NCI-H510A treated with DMSO at 0.1 percent for 48 hours (cell line): ENCODE results near the gene CDH23.
A peak's percentile ranks its signal among the peaks of the same experiment; 100 is the strongest.
"Not testable (repeated sequence)": the region's sequence is repeated elsewhere in the genome, so short reads cannot be mapped to it uniquely, and the experiment has no call there.

Experiments used
- DNase-seq: peaks from one replicate; lab custom pipeline; 2025; lab: John Stamatoyannopoulos, UW

The CDH23 gene

GRCh38 chr10:71396711-71397295 lies at the start of gene CDH23:
CDH23 (plus strand) TSS chr10:71396920; CDS start chr10:71439832, 42,912 bp downstream.
- peak; percentile 61 for DNase-seq

- peak; percentile 47 for DNase-seq
Measured at GRCh38 chr10:71347587-71348395, 48.9 kb upstream of the CDH23 start.

GRCh38 chr10:71348850-71349249 lies 47.9 kb upstream of the CDH23 start:
- no peak for DNase-seq

- no peak for DNase-seq
Measured at GRCh38 chr10:71349406-71349805, 47.3 kb upstream of the CDH23 start.

GRCh38 chr10:71351087-71351486 lies 45.6 kb upstream of the CDH23 start:
- no peak for DNase-seq

- DNase-seq, result no peak
Measured at GRCh38 chr10:71351628-71352319, 44.9 kb upstream of the CDH23 start.

GRCh38 chr10:71353639-71354038 lies 43.1 kb upstream of the CDH23 start:
- DNase-seq, result no peak

- DNase-seq, result no peak
Measured at GRCh38 chr10:71354776-71355175, 41.9 kb upstream of the CDH23 start.

GRCh38 chr10:71355886-71356285 lies 40.8 kb upstream of the CDH23 start:
- no peak for DNase-seq

GRCh38 chr10:71357792-71358265 lies 38.9 kb upstream of the CDH23 start:
- DNase-seq, result no peak

- no peak for DNase-seq
Measured at GRCh38 chr10:71358277-71358676, 38.4 kb upstream of the CDH23 start.

GRCh38 chr10:71358906-71359305 lies 37.8 kb upstream of the CDH23 start:
- not testable (repeated sequence) for DNase-seq

GRCh38 chr10:71359364-71360046 lies 37.2 kb upstream of the CDH23 start:
- DNase-seq, result no peak

- DNase-seq, result no peak
Measured at GRCh38 chr10:71360735-71361134, 36.0 kb upstream of the CDH23 start.

- no peak for DNase-seq
Measured at GRCh38 chr10:71361581-71361980, 35.1 kb upstream of the CDH23 start.

- no peak for DNase-seq
Measured at GRCh38 chr10:71362141-71362540, 34.6 kb upstream of the CDH23 start.

GRCh38 chr10:71363936-71364335 lies 32.8 kb upstream of the CDH23 start:
- DNase-seq, result no peak

GRCh38 chr10:71365366-71365765 lies 31.4 kb upstream of the CDH23 start:
- no peak for DNase-seq

GRCh38 chr10:71366690-71367089 lies 30.0 kb upstream of the CDH23 start:
- DNase-seq, result no peak

- DNase-seq, result no peak
Measured at GRCh38 chr10:71367271-71367670, 29.4 kb upstream of the CDH23 start.

GRCh38 chr10:71368176-71368575 lies 28.5 kb upstream of the CDH23 start:
- DNase-seq, result no peak

GRCh38 chr10:71368643-71369042 lies 28.1 kb upstream of the CDH23 start:
- peak; percentile 19 for DNase-seq
